Right hindlimb (tissue), 1 donor: Measurements from ENCODE around the gene PRDM12.
"Not testable (repeated sequence)": the region's sequence is repeated elsewhere in the genome, so short reads cannot be mapped to it uniquely, and the experiment has no call there.

Experiments used
- DNase-seq: peaks from one replicate; pipeline ENCODE4 v3.0.0-alpha.2; 2018

PRDM12 gene

GRCh38 chr9:130665431-130666392, 1.3 kb downstream of the PRDM12 start:
- no peak for DNase-seq

GRCh38 chr9:130666393-130667119, 2.2 kb downstream of the PRDM12 start:
- no peak for DNase-seq

- DNase-seq: no peak
Observed at GRCh38 chr9:130667120-130667435, 2.7 kb downstream of the PRDM12 start.

GRCh38 chr9:130668196-130668595, 3.8 kb downstream of the PRDM12 start:
- DNase-seq: no peak

GRCh38 chr9:130668659-130669058, 4.3 kb downstream of the PRDM12 start:
- DNase-seq: no peak

- DNase-seq: no peak
Observed at GRCh38 chr9:130669965-130670364, 5.6 kb downstream of the PRDM12 start.

GRCh38 chr9:130670644-130671043, 6.2 kb downstream of the PRDM12 start:
- no peak for DNase-seq

- DNase-seq: no peak
Observed at GRCh38 chr9:130672466-130672865, 8.1 kb downstream of the PRDM12 start.

- DNase-seq: no peak
Observed at GRCh38 chr9:130672933-130673615, 8.7 kb downstream of the PRDM12 start.

- no peak for DNase-seq
Observed at GRCh38 chr9:130675396-130675795, 11.0 kb downstream of the PRDM12 start.

- no peak for DNase-seq
Observed at GRCh38 chr9:130677252-130677651, 12.9 kb downstream of the PRDM12 start.

GRCh38 chr9:130680836-130681768, 16.7 kb downstream of the PRDM12 start:
- DNase-seq: peak; percentile 74

- no peak for DNase-seq
Observed at GRCh38 chr9:130681769-130682420, 17.5 kb downstream of the PRDM12 start.

- DNase-seq: peak; percentile 74
Observed at GRCh38 chr9:130682421-130683121, 18.2 kb downstream of the PRDM12 start.

- DNase-seq: no peak
Observed at GRCh38 chr9:130685104-130685503, 20.7 kb downstream of the PRDM12 start.

GRCh38 chr9:130685945-130686344, 21.6 kb downstream of the PRDM12 start:
- not testable (repeated sequence) for DNase-seq

GRCh38 chr9:130687615-130688014, 23.2 kb downstream of the PRDM12 start:
- DNase-seq: no peak

GRCh38 chr9:130688072-130688471, 23.7 kb downstream of the PRDM12 start:
- no peak for DNase-seq

GRCh38 chr9:130689572-130689936, 25.2 kb downstream of the PRDM12 start:
- no peak for DNase-seq

GRCh38 chr9:130689937-130690700, 25.7 kb downstream of the PRDM12 start:
- DNase-seq: peak; percentile 55
